ENCODE measurements around the gene TBC1D22B.

The TBC1D22B gene

DNA sequence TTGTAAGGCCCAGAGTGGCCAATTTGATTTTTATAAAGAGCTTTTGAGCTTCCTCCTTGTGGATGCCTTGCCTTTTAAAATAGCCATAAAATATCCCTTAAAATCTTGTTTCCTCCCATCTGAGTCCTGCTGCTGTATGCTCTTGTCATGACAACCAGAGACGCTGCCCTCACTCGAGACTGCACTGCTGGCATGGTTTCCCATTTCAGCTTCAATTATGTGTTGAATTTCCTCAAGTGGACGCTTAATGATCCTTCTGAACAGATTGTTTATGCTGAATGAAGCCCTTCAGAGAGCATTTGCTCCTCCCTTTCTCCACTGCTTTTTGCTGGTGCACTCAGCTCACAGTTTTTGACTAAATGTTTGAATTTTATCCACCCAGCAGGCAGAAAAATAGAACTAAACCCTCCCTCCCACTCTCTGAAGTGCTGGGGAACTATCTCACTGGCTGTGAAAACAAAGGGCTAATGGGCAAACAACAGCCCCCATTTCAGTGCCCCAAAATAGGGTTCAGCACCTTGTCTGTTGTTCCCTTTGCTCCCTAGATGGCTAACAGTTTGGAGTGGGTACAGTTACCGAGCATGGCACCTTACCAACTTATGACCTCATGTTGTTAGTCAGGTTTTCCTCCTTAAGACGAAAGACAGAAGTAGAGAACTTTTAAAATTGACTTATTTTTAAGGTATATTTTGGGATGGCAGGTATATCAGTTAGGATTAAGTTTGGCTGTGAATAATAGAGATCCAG lies 50.7 kb downstream of the TBC1D22B start (continued):
- TF ChIP-seq, protein P1, sequence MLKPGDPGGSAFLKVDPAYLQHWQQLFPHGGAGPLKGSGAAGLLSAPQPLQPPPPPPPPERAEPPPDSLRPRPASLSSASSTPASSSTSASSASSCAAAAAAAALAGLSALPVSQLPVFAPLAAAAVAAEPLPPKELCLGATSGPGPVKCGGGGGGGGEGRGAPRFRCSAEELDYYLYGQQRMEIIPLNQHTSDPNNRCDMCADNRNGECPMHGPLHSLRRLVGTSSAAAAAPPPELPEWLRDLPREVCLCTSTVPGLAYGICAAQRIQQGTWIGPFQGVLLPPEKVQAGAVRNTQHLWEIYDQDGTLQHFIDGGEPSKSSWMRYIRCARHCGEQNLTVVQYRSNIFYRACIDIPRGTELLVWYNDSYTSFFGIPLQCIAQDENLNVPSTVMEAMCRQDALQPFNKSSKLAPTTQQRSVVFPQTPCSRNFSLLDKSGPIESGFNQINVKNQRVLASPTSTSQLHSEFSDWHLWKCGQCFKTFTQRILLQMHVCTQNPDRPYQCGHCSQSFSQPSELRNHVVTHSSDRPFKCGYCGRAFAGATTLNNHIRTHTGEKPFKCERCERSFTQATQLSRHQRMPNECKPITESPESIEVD (tag by site-specific recombination; IDR thresholded peaks at IDR 0.05): peak; percentile 97
- TF ChIP-seq ZNF768 (tag by site-specific recombination; IDR thresholded peaks at IDR 0.05) (no peak), WT1 (tag by site-specific recombination; IDR thresholded peaks at IDR 0.05) (peak; percentile 73), SCRT2 (tag by site-specific recombination; IDR thresholded peaks at IDR 0.05) (peak; percentile 51; the same call in 1 of the 2 replicates), ZFHX2 (tag by site-specific recombination; conservative IDR thresholded peaks at IDR 0.05) (no peak), ZNF600 (tag by site-specific recombination; IDR thresholded peaks at IDR 0.05) (0 out of 2 replicates have a peak, but pooled peaks have one; percentile 8), ZNF302 (tag by site-specific recombination; IDR thresholded peaks at IDR 0.05; ENCODE audit: low read depth) (no peak), ZNF777 (tag by site-specific recombination; IDR thresholded peaks at IDR 0.05; ENCODE audit: borderline replicate concordance) (no peak), ZNF561 (tag by site-specific recombination; IDR thresholded peaks at IDR 0.05; ENCODE audit: borderline replicate concordance) (no peak), ZNF677 (tag by site-specific recombination; IDR thresholded peaks at IDR 0.05) (no peak), RBAK (tag by site-specific recombination; IDR thresholded peaks at IDR 0.05) (no peak), ZNF585B (tag by site-specific recombination; IDR thresholded peaks at IDR 0.05) (no peak), ZNF366 (tag by site-specific recombination; conservative IDR thresholded peaks at IDR 0.05) (peak; percentile 10; the same call in 1 of the 2 replicates), OSR2 (tag by site-specific recombination; IDR thresholded peaks at IDR 0.05) (peak; percentile 57; the same call in 1 of the 2 replicates), ZNF239 (tag by site-specific recombination; IDR thresholded peaks at IDR 0.05) (no peak), ZFP69B (tag by site-specific recombination; IDR thresholded peaks at IDR 0.05) (no peak; the same call in 1 of the 2 replicates), KLF7 (tag by site-specific recombination; IDR thresholded peaks at IDR 0.05; ENCODE audit: borderline replicate concordance) (no peak), FEZF1 (tag by site-specific recombination; IDR thresholded peaks at IDR 0.05) (peak; percentile 85), ZBTB17 (tag by site-specific recombination; IDR thresholded peaks at IDR 0.05) (peak; percentile 45; the same call in 1 of the 2 replicates), ZNF423 (tag by site-specific recombination; IDR thresholded peaks at IDR 0.05) (no peak), OVOL3 (tag by site-specific recombination; IDR thresholded peaks at IDR 0.05) (no peak), ZBTB48 (tag by site-specific recombination; IDR thresholded peaks at IDR 0.05) (0 out of 2 replicates have a peak, but pooled peaks have one; percentile 42), SP7 (tag by site-specific recombination; IDR thresholded peaks at IDR 0.05) (peak; percentile 54; the same call in 1 of the 2 replicates), MYNN (tag by site-specific recombination; IDR thresholded peaks at IDR 0.05; ENCODE audit: borderline replicate concordance) (no peak), ZNF701 (tag by site-specific recombination; IDR thresholded peaks at IDR 0.05) (no peak), SALL2 (tag by site-specific recombination; IDR thresholded peaks at IDR 0.05; ENCODE audit: borderline replicate concordance) (no peak)
- TF ChIP-seq, protein P2, sequence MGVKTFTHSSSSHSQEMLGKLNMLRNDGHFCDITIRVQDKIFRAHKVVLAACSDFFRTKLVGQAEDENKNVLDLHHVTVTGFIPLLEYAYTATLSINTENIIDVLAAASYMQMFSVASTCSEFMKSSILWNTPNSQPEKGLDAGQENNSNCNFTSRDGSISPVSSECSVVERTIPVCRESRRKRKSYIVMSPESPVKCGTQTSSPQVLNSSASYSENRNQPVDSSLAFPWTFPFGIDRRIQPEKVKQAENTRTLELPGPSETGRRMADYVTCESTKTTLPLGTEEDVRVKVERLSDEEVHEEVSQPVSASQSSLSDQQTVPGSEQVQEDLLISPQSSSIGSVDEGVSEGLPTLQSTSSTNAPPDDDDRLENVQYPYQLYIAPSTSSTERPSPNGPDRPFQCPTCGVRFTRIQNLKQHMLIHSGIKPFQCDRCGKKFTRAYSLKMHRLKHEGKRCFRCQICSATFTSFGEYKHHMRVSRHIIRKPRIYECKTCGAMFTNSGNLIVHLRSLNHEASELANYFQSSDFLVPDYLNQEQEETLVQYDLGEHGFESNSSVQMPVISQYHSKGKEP (tag by site-specific recombination; IDR thresholded peaks at IDR 0.05): 0 out of 2 replicates have a peak, but pooled peaks have one; percentile 6
- TF ChIP-seq, protein P3, sequence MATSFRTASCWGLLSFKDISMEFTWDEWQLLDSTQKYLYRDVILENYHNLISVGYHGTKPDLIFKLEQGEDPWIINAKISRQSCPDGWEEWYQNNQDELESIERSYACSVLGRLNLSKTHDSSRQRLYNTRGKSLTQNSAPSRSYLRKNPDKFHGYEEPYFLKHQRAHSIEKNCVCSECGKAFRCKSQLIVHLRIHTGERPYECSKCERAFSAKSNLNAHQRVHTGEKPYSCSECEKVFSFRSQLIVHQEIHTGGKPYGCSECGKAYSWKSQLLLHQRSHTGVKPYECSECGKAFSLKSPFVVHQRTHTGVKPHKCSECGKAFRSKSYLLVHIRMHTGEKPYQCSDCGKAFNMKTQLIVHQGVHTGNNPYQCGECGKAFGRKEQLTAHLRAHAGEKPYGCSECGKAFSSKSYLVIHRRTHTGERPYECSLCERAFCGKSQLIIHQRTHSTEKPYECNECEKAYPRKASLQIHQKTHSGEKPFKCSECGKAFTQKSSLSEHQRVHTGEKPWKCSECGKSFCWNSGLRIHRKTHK (tag by site-specific recombination; IDR thresholded peaks at IDR 0.05): no peak
- TF ChIP-seq, protein P4, sequence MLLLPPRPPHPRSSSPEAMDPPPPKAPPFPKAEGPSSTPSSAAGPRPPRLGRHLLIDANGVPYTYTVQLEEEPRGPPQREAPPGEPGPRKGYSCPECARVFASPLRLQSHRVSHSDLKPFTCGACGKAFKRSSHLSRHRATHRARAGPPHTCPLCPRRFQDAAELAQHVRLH (tag by site-specific recombination; IDR thresholded peaks at IDR 0.05): no peak
- TF ChIP-seq, protein P5, sequence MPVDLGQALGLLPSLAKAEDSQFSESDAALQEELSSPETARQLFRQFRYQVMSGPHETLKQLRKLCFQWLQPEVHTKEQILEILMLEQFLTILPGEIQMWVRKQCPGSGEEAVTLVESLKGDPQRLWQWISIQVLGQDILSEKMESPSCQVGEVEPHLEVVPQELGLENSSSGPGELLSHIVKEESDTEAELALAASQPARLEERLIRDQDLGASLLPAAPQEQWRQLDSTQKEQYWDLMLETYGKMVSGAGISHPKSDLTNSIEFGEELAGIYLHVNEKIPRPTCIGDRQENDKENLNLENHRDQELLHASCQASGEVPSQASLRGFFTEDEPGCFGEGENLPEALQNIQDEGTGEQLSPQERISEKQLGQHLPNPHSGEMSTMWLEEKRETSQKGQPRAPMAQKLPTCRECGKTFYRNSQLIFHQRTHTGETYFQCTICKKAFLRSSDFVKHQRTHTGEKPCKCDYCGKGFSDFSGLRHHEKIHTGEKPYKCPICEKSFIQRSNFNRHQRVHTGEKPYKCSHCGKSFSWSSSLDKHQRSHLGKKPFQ (tag by site-specific recombination; IDR thresholded peaks at IDR 0.05): no peak

Data from HEK293 (cell line).